ENCODE measurements around the gene E2F8. TPM values are rescaled to one million over a fixed set of nuclear protein-coding genes. Genes with fewer than 3 reads are reported as not detected.

The E2F8 gene
- total RNA-seq, 3 donors from 2014 or later (not counting 1 experiment from before 2014, with no cell fraction given): 0.38 to 0.54 (median 0.42) TPM

- H3K36me3 ChIP-seq (ENCODE audit: control insufficient read depth, insufficient read depth, low read length): no peaks in the 10 kb centered on the region
- H3K27me3 ChIP-seq (ENCODE audit: control insufficient read depth, insufficient read depth, low read length): no peaks in the 10 kb centered on the region
- H3K27ac Mint-ChIP-seq: no peak overlapping the region
- no peaks in the 10 kb centered on the region for H3K4me1 ChIP-seq (ENCODE audit: control insufficient read depth, insufficient read depth, low read length)
- peaks cover 0 to 5% of the 10 kb centered on the region in 2 donors for H3K4me1 Mint-ChIP-seq
- H3K36me3 Mint-ChIP-seq: no peaks in the 10 kb centered on the region
- TF ChIP-seq, protein P1, sequence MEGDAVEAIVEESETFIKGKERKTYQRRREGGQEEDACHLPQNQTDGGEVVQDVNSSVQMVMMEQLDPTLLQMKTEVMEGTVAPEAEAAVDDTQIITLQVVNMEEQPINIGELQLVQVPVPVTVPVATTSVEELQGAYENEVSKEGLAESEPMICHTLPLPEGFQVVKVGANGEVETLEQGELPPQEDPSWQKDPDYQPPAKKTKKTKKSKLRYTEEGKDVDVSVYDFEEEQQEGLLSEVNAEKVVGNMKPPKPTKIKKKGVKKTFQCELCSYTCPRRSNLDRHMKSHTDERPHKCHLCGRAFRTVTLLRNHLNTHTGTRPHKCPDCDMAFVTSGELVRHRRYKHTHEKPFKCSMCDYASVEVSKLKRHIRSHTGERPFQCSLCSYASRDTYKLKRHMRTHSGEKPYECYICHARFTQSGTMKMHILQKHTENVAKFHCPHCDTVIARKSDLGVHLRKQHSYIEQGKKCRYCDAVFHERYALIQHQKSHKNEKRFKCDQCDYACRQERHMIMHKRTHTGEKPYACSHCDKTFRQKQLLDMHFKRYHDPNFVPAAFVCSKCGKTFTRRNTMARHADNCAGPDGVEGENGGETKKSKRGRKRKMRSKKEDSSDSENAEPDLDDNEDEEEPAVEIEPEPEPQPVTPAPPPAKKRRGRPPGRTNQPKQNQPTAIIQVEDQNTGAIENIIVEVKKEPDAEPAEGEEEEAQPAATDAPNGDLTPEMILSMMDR (IDR thresholded peaks at IDR 0.05): no peak
- no peak overlapping the region for H3K27ac ChIP-seq (ENCODE audit: low read length)
- no peaks in the 10 kb centered on the region for H3K9me3 ChIP-seq (ENCODE audit: control insufficient read depth, insufficient read depth, low read length)
- ATAC-seq (no peak), DNase-seq (no peak)
- WGBS (ENCODE audit: insufficient coverage): no CpG with 5 or more reads among the region's 5 CpGs
- intact Hi-C loops (cut with micrococcal nuclease): no loop called here
- H3K4me3 ChIP-seq (ENCODE audit: low read length): no peak overlapping the region
- no peaks in the 10 kb centered on the region for H3K9me3 Mint-ChIP-seq
- peaks cover 13% of the 10 kb centered on the region in 2 donors for H3K27me3 Mint-ChIP-seq (ENCODE audit: low read depth in 2 of 2)
- no peak overlapping the region for H3K4me3 Mint-ChIP-seq
Measured at GRCh38 chr11:19204836-19205235, 35.9 kb downstream of the E2F8 start.

- no peaks in the 10 kb centered on the region for H3K36me3 Mint-ChIP-seq
- H3K4me3 Mint-ChIP-seq: no peak within 1 kb of the TSS
- no peak within 1 kb of the TSS for H3K27ac Mint-ChIP-seq
- ATAC-seq: no peak
- Histone ChIP-seq H3K27me3 (ENCODE audit: control insufficient read depth, insufficient read depth, low read length) (no peaks in the 10 kb centered on the region), H3K9me3 (ENCODE audit: control insufficient read depth, insufficient read depth, low read length) (no peaks in the 10 kb centered on the region), H3K4me1 (ENCODE audit: control insufficient read depth, insufficient read depth, low read length) (no peaks in the 10 kb centered on the region), H3K4me3 (ENCODE audit: low read length) (no peak within 1 kb of the TSS), H3K27ac (ENCODE audit: low read length) (no peak within 1 kb of the TSS), H3K36me3 (ENCODE audit: control insufficient read depth, insufficient read depth, low read length) (no peaks in the 10 kb centered on the region)
- H3K9me3 Mint-ChIP-seq: no peaks in the 10 kb centered on the region
- DNase-seq: no peak
- H3K4me1 Mint-ChIP-seq: peaks cover 0 to 5% of the 10 kb centered on the region in 2 donors
- TF ChIP-seq, protein P1 (IDR thresholded peaks at IDR 0.05): no peak
- whole genome bisulfite sequencing (ENCODE audit: insufficient coverage): 88% methylated on average over 6 of the region's 7 CpGs
- peaks cover under 1 to 8% of the 10 kb centered on the region in 2 donors for H3K27me3 Mint-ChIP-seq (ENCODE audit: low read depth in 2 of 2)
- intact Hi-C loops (cut with micrococcal nuclease): no loop called here
Measured at GRCh38 chr11:19201737-19202605, 38.8 kb downstream of the E2F8 start, which contains the start of gene CSRP3. CSRP3 (minus strand) TSS chr11:19201983; CDS start chr11:19192448, 9,535 bp downstream.

GRCh38 chr11:19200410-19201201 lies 40.1 kb downstream of the E2F8 start:
- intact Hi-C loops (cut with micrococcal nuclease): no loop called here
- H3K9me3 ChIP-seq (ENCODE audit: control insufficient read depth, insufficient read depth, low read length): no peaks in the 10 kb centered on the region
- H3K4me3 ChIP-seq (ENCODE audit: low read length): no peak overlapping the region
- DNase-seq (no peak), ATAC-seq (no peak)
- no peaks in the 10 kb centered on the region for H3K36me3 Mint-ChIP-seq
- no peak overlapping the region for H3K27ac ChIP-seq (ENCODE audit: low read length)
- TF ChIP-seq, protein P1 (IDR thresholded peaks at IDR 0.05): no peak
- 19% methylated on average over 6 of the region's 6 CpGs for WGBS (ENCODE audit: insufficient coverage)
- H3K4me1 ChIP-seq (ENCODE audit: control insufficient read depth, insufficient read depth, low read length): no peaks in the 10 kb centered on the region
- H3K9me3 Mint-ChIP-seq: no peaks in the 10 kb centered on the region
- peaks cover 0 to 6% of the 10 kb centered on the region in 2 donors for H3K27me3 Mint-ChIP-seq (ENCODE audit: low read depth in 2 of 2)
- no peaks in the 10 kb centered on the region for H3K36me3 ChIP-seq (ENCODE audit: control insufficient read depth, insufficient read depth, low read length)
- no peaks in the 10 kb centered on the region for H3K27me3 ChIP-seq (ENCODE audit: control insufficient read depth, insufficient read depth, low read length)
- H3K4me3 Mint-ChIP-seq: no peak overlapping the region
- no peak overlapping the region for H3K27ac Mint-ChIP-seq
- peaks cover 0 to 5% of the 10 kb centered on the region in 2 donors for H3K4me1 Mint-ChIP-seq
